ENCODE data around the gene SPPL2B.

The SPPL2B gene

GRCh38 chr19:2356036-2356646, 27.7 kb downstream of the SPPL2B start:
- no peak for DNase-seq

GRCh38 chr19:2357279-2358206, 29.1 kb downstream of the SPPL2B start:
- DNase-seq = no peak

GRCh38 chr19:2358548-2359173, 30.2 kb downstream of the SPPL2B start:
- no peak for DNase-seq

- DNase-seq = no peak
These were observed 31.7 kb downstream of the SPPL2B start, which contains the start of gene TMPRSS9 for GRCh38 chr19:2359992-2360685. Gene TMPRSS9 (plus strand): TSS chr19:2360265. CDS start chr19:2389786, 29,521 bp downstream.

- no peak for DNase-seq
These were observed 32.3 kb downstream of the SPPL2B start for GRCh38 chr19:2360833-2361232.

- DNase-seq = no peak
These were observed 33.0 kb downstream of the SPPL2B start for GRCh38 chr19:2361246-2362045.

- no peak for DNase-seq
These were observed 33.8 kb downstream of the SPPL2B start for GRCh38 chr19:2362046-2362969.

- no peak for DNase-seq
These were observed 34.5 kb downstream of the SPPL2B start for GRCh38 chr19:2362970-2363300.

GRCh38 chr19:2363419-2363818, 34.9 kb downstream of the SPPL2B start:
- no peak for DNase-seq

- no peak for DNase-seq
These were observed 36.9 kb downstream of the SPPL2B start for GRCh38 chr19:2365201-2365970.

- no peak for DNase-seq
These were observed 43.2 kb downstream of the SPPL2B start for GRCh38 chr19:2371656-2372055.

GRCh38 chr19:2372076-2372612, 43.7 kb downstream of the SPPL2B start:
- no peak for DNase-seq

GRCh38 chr19:2374808-2375207, 46.3 kb downstream of the SPPL2B start:
- no peak for DNase-seq

- DNase-seq = no peak
These were observed 47.1 kb downstream of the SPPL2B start for GRCh38 chr19:2375353-2376121.

GRCh38 chr19:2376784-2377519, 48.5 kb downstream of the SPPL2B start:
- no peak for DNase-seq

- no peak for DNase-seq
These were observed 52.1 kb downstream of the SPPL2B start for GRCh38 chr19:2380567-2380966.

GRCh38 chr19:2381148-2381820, 52.8 kb downstream of the SPPL2B start:
- DNase-seq = no peak
